Endothelial cell of umbilical vein (primary cell): ENCODE measurements around the gene HSD17B14. TPM values are rescaled to one million over a fixed set of nuclear protein-coding genes. Genes with fewer than 3 reads are reported as not detected.

ENCODE experiments used
- BruUV-seq: library from RNA; stranded (reverse); fragments of 400-500 nt; replicated peaks from 2 replicates; lab custom pipeline; 2021; lab: Mats Ljungman, UMichigan
- CTCF ChIA-PET: fragments of 300-600, 350-600 bp; sonication (Branson Sonifier 250); formaldehyde crosslinking; loops from one replicate; lab custom pipeline; 2021; ENCODE audit warnings: antibody characterized with exemption, inconsistent platforms; lab: Charles Lee
- POLR2A ChIA-PET: fragments of 300-600, 350-600 bp; sonication (Branson Sonifier 250); formaldehyde crosslinking; loops from one replicate; lab custom pipeline; 2021; ENCODE audit warnings: antibody characterized with exemption, inconsistent platforms; lab: Charles Lee
- DNase-seq: peaks from one replicate; pipeline ENCODE4 v3.0.0-alpha.2; 2011; ENCODE audit warnings: low read depth, low spot score
- FAIRE-seq: peaks from 2 replicates; lab custom pipeline; 2011; peaks lifted over from hg19 to GRCh38; lab: Jason Lieb, UNC
- H2AFZ ChIP-seq: 2 replicates; pipeline ENCODE4 v1.6.0; 2012; ENCODE audit warnings: low read depth, low read length, control low read depth, inconsistent platforms
- H3K27ac ChIP-seq: 2 replicates; pipeline ENCODE4 v1.5.1; 2011; ENCODE audit warnings: low read depth, mild to moderate bottlenecking, control low read depth, low read length, moderate library complexity; ENCODE audit not compliant: insufficient read depth
- H3K27me3 ChIP-seq, 2 experiments: 2 replicates each; pipeline versions ENCODE4 v1.6.0 to v1.6.1; 2011; ENCODE audit warnings: low read length in 2 of 2, mixed read lengths in 1 of 2; ENCODE audit not compliant: control insufficient read depth in 2 of 2, insufficient read depth in 2 of 2
- H3K36me3 ChIP-seq, 2 experiments: 2 replicates in 1 of 2; 3 replicates in 1 of 2; pipeline ENCODE4 v1.5.1; 2011; ENCODE audit warnings: low read length in 2 of 2, mild to moderate bottlenecking in 1 of 2, moderate library complexity in 1 of 2; ENCODE audit not compliant: control insufficient read depth in 2 of 2, insufficient read depth in 2 of 2; ENCODE audit errors: extremely low read depth in 1 of 2
- H3K4me1 ChIP-seq: 3 replicates; pipeline ENCODE4 v1.5.1; 2011; ENCODE audit warnings: mild to moderate bottlenecking, low read length; ENCODE audit not compliant: control insufficient read depth, insufficient read depth; ENCODE audit errors: extremely low read depth
- H3K4me2 ChIP-seq: 2 replicates; pipeline ENCODE4 v1.6.1; 2011; ENCODE audit warnings: low read length, control low read depth, mixed read lengths; ENCODE audit not compliant: insufficient read depth
- H3K4me3 ChIP-seq, 3 experiments: fragments of 200-600 bp in 1 of 3; sonication (generic), shearing (Covaris generic) in 1 of 3; replicated peaks in 1 of 3; 2 replicates each; pipeline ENCODE4 v1.5.1; 2011 to 2016; ENCODE audit warnings: control low read depth in 3 of 3, low read length in 3 of 3, mild to moderate bottlenecking in 2 of 3, inconsistent platforms in 1 of 3, low read depth in 1 of 3, moderate library complexity in 1 of 3; ENCODE audit not compliant: insufficient read depth in 1 of 3
- H3K79me2 ChIP-seq: 2 replicates; pipeline ENCODE4 v1.6.0; 2012; ENCODE audit warnings: low read length, inconsistent platforms; ENCODE audit not compliant: control insufficient read depth, insufficient read depth
- H3K9ac ChIP-seq: replicated peaks from 2 replicates; pipeline ENCODE3; 2011; ENCODE audit warnings: low read length, control low read depth; ENCODE audit not compliant: insufficient read depth; ENCODE audit errors: extremely low read depth
- H3K9me1 ChIP-seq: replicated peaks from 3 replicates; pipeline ENCODE4 v1.6.0; 2011; ENCODE audit warnings: mild to moderate bottlenecking, low read length; ENCODE audit not compliant: control insufficient read depth, insufficient read depth; ENCODE audit errors: extremely low read depth
- H3K9me3 ChIP-seq: replicated peaks from 2 replicates; pipeline ENCODE4 v1.5.1; 2012; ENCODE audit warnings: low read length, inconsistent platforms; ENCODE audit not compliant: control insufficient read depth, insufficient read depth
- H4K20me1 ChIP-seq: replicated peaks from 2 replicates; pipeline ENCODE3; 2011; ENCODE audit warnings: mild to moderate bottlenecking, low read length; ENCODE audit not compliant: control insufficient read depth, insufficient read depth; ENCODE audit errors: extremely low read depth
- EZH2 ChIP-seq: IDR thresholded peaks from 2 replicates; pipeline ENCODE4 v1.6.1; 2012; ENCODE audit warnings: borderline replicate concordance, low read depth, mild to moderate bottlenecking, moderate library complexity, low read length, inconsistent platforms; ENCODE audit not compliant: severe bottlenecking
- FOS ChIP-seq: IDR thresholded peaks from 2 replicates; pipeline ENCODE4 v1.6.1; 2011; ENCODE audit warnings: mild to moderate bottlenecking, low read length, moderate library complexity, borderline replicate concordance; ENCODE audit not compliant: insufficient read depth
- GATA2 ChIP-seq: IDR thresholded peaks from 2 replicates; pipeline ENCODE4 v1.7.0; 2011; ENCODE audit warnings: low read depth, mild to moderate bottlenecking, moderate library complexity, mixed read lengths, low read length; ENCODE audit not compliant: insufficient read length, insufficient read depth
- JUN ChIP-seq: IDR thresholded peaks from 2 replicates; pipeline ENCODE4 v1.6.1; 2011; ENCODE audit warnings: borderline replicate concordance, low read depth; ENCODE audit not compliant: insufficient read length, insufficient read depth
- MYC ChIP-seq: IDR thresholded peaks from one replicate; pipeline ENCODE4 v1.6.1; 2011; ENCODE audit warnings: mild to moderate bottlenecking, low read depth, low read length
- POLR2A ChIP-seq: IDR thresholded peaks from 2 replicates; pipeline ENCODE4 v1.6.1; 2012; ENCODE audit warnings: low read depth, mild to moderate bottlenecking, control low read depth, low read length
- POLR2AphosphoS5 ChIP-seq: IDR thresholded peaks from 2 replicates; pipeline ENCODE4 v1.6.1; 2012; ENCODE audit warnings: low read depth, mild to moderate bottlenecking, control low read depth, low read length, moderate library complexity; ENCODE audit not compliant: insufficient read depth
- dilution Hi-C: fragments of 300-500 bp; cut with MboI; formaldehyde crosslinking; loops from one replicate; pipeline ENCODE4 v1.15.0; 2019; ENCODE audit warnings: low sequenced_read_pairs; ENCODE audit not compliant: extremely low pct_ligation_motif_present
- intact Hi-C: fragments of 100-400 bp; cut with micrococcal nuclease; formaldehyde crosslinking; loops from one replicate; pipeline ENCODE4 v1.10.0; 2022
- polyA plus RNA-seq, 4 experiments: library from polyadenylated mRNA; depleted of rRNA in 3 of 4; stranded (reverse) in 3 of 4; unstranded in 1 of 4; fragments of >200 nt; gene quantifications; 2 replicates each; pipeline versions ENCODE4 v1.2.1 to v1.2.3, GENCODE V29; 2011 to 2012; ENCODE audit warnings: missing spikeins in 1 of 4
- total RNA-seq: library from RNA; stranded (reverse); gene quantifications from 2 replicates; pipeline ENCODE4 v1.2.3, GENCODE V29; 2021
- TF ChIP-seq, protein P1 (sequence below): IDR thresholded peaks from 2 replicates; pipeline ENCODE4 v1.6.1; 2011; ENCODE audit not compliant: insufficient read depth, insufficient read length
- TF ChIP-seq, protein P2 (sequence below), 2 donors: IDR thresholded peaks; 1 replicate in 1 of 2; 2 replicates in 1 of 2; pipeline ENCODE4 v1.5.1; 2011; ENCODE audit warnings: low read length in 2 of 2, mild to moderate bottlenecking in 2 of 2, moderate library complexity in 2 of 2, control low read depth in 1 of 2, inconsistent platforms in 1 of 2, low read depth in 1 of 2; ENCODE audit not compliant: insufficient read depth in 1 of 2; ENCODE audit errors: extremely low read depth in 1 of 2

HSD17B14 gene
- total and polyA plus RNA-seq, 2 donors (not counting 3 experiments of a cell fraction or from before 2014, with no cell fraction given) = 20.9 to 46.3 TPM

DNA sequence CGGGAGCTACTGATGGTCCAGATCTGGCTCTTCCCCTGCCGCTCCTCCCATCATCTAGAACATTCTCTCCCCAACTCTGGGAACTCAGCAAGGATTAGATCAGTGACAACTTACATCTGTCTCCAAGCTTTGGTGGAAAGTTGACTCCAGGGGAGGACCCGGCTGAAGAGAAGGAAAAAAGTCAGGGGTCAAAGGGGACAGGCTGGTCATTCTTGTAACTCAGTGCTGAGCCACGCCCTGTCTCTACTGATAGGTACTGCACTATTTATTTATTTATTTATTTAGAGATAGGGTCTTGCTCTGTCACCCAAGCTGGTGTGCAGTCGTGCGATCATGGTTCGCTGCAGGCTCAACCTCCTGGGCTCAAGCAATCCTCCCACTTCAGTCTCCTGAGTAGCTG, 17.8 kb upstream of the HSD17B14 start:
- H4K20me1 ChIP-seq = no peaks in the 10 kb centered on the region
- FAIRE-seq (no peak), DNase-seq (no peak)
- no peak for TF ChIP-seq MYC
- TF ChIP-seq FOS = no peak
- TF ChIP-seq JUN = no peak
- TF ChIP-seq GATA2 = no peak
- TF ChIP-seq, protein P1, sequence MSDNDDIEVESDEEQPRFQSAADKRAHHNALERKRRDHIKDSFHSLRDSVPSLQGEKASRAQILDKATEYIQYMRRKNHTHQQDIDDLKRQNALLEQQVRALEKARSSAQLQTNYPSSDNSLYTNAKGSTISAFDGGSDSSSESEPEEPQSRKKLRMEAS = no peak
- TF ChIP-seq, protein P2, sequence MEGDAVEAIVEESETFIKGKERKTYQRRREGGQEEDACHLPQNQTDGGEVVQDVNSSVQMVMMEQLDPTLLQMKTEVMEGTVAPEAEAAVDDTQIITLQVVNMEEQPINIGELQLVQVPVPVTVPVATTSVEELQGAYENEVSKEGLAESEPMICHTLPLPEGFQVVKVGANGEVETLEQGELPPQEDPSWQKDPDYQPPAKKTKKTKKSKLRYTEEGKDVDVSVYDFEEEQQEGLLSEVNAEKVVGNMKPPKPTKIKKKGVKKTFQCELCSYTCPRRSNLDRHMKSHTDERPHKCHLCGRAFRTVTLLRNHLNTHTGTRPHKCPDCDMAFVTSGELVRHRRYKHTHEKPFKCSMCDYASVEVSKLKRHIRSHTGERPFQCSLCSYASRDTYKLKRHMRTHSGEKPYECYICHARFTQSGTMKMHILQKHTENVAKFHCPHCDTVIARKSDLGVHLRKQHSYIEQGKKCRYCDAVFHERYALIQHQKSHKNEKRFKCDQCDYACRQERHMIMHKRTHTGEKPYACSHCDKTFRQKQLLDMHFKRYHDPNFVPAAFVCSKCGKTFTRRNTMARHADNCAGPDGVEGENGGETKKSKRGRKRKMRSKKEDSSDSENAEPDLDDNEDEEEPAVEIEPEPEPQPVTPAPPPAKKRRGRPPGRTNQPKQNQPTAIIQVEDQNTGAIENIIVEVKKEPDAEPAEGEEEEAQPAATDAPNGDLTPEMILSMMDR (IDR thresholded peaks at IDR 0.05; ENCODE audit: extremely low read depth in 1 of 2, insufficient read depth in 1 of 2, low read depth in 1 of 2, low read length in 2 of 2) = no peak
- no peak for TF ChIP-seq POLR2AphosphoS5
- TF ChIP-seq EZH2 = no peak
- no peak for TF ChIP-seq POLR2A
- no peak overlapping the region for H2AFZ ChIP-seq
- H3K36me3 ChIP-seq = no peaks in the 10 kb centered on the region
- intact Hi-C loops = no loop called here
- CTCF ChIA-PET = interaction anchor here (1.1 to 6.7 kb wide), 4 partner anchors 12 to 117 kb away, joined by 3 to 47 read pairs (median 16); no protein-coding TSS in a partner anchor
- no TSS peak for BruUV-seq
- H3K4me1 ChIP-seq = no peaks in the 10 kb centered on the region
- no peak overlapping the region for H3K27ac ChIP-seq
- no peak overlapping the region for H3K4me2 ChIP-seq
- dilution Hi-C loops = no loop called here
- H3K9me1 ChIP-seq = no peaks in the 10 kb centered on the region
- no peak overlapping the region for H3K4me3 ChIP-seq
- H3K27me3 ChIP-seq = no peaks in the 10 kb centered on the region
- no peaks in the 10 kb centered on the region for H3K79me2 ChIP-seq
- no peaks in the 10 kb centered on the region for H3K9me3 ChIP-seq
- H3K9ac ChIP-seq = no peak overlapping the region
- POLR2A ChIA-PET = interaction anchor here (1.7 kb wide), 1 partner anchor 18 kb away, joined by 4 read pairs; the partner anchor contains the start of gene PPP1R15A
